CD4-positive, alpha-beta T cell treated with Interleukin-2 at 100 ng/mL for 4 hours (primary cell): Measurements from ENCODE around the gene CUL3.
"Not testable (repeated sequence)": the region's sequence is repeated elsewhere in the genome, so short reads cannot be mapped to it uniquely, and the experiment has no call there.

Source experiments
- DNase-seq: peaks from one replicate; pipeline ENCODE4 v3.0.0-alpha.2; 2020; ENCODE audit warnings: low spot score

Gene CUL3

DNA sequence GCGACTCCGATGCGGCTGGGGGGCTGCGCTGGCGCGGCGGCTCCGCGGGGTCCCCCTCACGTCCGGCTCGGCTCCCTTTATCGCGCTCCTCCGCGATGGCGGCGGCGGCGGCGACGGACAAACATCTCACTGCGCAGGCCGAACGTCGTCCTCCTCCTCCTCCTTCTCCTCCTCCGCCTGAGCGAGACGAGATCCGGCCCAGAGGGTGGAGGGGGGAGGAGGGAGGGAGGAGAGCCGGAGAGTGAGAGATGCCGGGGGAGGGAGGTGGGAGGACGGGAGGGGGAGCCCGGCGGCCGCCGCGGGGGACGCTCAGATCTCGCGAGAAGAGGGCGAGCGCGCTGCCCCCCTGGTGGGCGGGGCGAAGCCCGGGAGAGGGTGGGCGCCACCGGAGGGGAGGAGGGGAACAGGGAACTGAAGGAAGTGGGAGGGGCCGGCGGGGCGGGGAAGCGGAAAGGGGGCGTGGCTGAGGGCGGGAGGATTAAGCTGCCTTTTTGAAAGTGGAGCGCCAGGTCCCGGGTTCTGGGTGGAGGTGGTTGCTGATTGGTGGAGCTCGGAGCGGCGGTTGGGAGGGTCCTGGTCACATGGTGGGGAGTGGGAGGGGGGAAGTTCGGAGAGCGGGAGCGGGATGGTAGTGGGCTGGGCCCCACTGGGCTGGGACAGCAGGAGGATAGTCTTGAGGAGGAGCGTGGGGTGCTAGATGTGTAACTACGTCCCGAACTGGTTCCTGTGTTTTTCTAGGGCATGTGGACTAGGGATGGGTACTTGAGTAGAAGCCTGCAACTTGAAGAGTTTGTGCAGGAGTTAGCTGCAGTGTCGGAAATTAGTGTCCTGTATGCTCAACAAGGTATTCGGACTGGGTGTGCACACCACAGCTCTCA is at the start of gene CUL3:
Gene CUL3, minus strand, starts transcription at position 153 of the 878 bp plus-strand sequence. CDS start 354 bp downstream, outside the sequence.
- DNase-seq: peak; percentile 99

DNA sequence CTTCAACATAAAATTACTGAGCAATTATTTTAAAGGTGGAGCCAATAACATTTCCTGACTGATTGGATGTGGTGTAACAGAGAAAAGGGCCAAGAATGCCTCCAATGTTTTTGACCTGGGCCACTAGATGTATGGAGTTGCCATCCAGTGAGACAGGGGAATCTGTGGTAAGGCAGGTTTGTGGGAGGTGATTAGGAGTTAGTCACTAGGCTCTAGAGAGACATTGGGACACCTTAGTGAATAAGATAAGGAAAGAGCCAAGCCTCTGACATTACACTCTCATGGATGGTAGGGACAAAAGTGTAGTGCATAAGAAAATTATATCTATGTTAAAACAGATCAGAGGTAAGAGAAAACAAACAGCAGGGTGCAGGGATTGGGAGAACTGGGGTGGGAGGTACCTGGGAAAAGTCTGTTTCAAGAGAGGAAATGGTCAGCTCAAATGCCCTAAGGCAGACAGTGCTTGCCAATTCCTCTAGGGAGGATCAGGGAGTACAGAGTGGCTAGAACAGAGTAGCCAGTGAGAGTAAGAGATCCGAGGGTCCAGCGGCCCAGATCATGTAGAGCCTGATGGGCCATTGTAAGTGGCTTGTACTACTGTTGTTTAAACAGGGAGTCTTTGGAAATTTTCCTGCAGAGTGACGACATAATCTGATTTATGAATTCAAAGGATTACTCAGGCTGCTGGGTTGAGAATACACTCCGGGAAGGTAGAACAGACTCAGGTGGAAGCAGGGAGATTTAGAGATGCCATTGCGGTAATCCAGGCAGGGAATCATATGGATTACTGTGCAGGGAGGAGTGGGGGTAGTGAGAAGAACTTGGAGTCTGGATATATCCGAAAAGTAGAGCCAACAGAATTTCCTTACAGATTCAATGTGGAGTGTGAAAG is 45.7 kb upstream of the CUL3 start:
- no peak for DNase-seq

DNA sequence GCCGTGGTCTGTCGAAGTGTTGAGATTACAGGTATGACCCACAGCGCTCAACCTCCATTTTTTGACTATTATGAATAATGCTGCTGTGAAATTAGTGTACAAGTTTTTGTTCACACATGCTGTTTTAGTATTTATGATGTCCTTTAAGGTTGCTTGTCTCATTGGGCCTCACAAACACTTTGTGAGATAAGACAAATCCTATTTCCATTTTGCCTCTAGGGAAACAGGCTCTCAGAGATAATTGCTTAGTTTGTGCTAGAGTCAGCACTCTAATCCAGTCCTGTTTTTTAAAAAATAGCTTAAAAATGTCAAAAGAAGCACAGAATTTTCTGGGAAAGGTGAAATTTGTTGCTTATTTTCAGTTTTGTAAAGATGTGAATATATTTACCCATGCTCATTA is 43.3 kb upstream of the CUL3 start:
- no peak for DNase-seq

DNA sequence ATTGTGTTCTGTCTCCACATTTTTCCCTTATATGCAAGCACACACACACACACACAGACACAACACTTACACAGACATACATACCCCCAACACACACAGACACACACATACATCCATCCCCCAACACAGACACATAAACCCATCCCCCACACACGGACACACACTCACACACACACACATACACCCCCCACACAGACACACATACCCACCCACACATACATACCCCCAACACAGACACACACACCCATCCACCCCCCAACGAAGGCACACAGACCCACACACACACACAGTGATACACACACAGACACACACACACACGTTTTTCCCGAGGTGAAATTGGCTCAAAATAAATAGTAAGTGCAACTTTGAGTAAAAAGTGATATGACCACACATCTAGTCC is 41.6 kb upstream of the CUL3 start:
- no peak for DNase-seq

DNA sequence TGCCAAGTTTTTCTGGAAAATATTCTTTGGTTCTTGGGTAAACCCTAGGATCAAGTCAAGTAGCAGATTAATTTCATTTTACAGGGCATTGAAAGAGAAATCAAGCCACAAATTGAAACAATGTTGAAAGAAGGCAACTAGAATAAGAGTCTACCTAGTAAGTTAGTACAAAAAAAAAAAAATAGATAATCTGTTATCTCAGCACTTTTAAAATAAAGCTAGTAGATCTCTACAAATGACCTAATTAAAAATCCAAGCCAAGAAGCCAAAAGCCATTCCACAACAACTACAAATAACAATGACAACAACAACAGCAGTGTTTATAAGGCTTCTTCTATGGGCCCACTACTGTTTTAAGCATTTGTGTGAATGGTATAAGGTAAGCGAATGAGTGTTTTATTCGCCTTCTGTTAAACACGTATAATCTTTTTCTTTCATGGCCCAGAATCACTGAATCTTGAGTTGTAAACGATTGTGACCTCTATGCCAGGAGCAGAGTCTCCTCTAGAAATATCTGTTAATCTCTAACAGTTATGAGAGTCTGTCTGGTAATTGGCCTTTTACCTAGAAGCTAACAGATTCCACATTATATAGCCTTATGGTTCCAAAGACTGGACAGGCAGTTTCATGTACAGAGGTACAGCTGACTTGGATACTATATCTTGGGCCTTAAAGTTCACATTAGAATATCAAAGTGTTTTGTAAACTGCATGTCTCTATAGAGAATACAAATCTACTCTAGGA is 28.6 kb upstream of the CUL3 start:
- DNase-seq: no peak

DNA sequence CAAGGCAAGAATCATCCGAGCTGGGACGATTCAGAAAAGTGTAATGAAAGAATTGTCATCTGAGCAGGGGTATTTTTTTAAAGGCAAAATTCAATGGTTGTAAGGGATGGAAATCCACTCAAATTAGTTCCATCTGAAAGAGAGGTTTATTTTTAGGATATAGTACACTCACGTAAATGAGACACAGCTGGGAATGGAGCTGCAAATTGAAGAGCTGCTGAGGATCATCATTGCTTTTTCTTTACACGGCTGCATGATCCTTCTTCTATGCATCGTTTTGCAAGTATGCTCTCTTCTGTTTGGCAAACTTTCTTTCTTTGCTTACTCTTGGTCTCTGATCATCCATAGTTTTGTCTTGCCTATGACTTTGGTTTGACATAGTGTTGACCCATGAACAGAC is 27.4 kb upstream of the CUL3 start:
- no peak for DNase-seq

DNA sequence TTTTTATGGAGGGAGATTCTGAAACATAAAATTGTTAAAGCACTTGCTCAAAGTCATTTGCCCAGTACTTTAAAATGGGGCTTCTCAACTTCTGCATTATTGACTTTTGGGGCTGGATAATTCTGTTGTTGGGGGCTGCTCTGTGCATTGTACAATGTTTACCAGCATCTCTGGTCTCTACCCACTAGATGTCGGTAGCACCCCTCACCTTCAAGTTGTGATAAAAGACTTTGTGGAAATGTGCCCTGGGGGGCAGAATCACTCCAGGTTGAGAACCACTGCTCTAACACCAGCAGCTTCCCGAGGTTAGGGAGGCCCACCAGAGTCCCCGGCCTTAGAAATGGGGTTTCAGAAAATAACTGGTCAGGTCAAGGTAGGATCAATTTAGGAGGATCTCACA is 26.8 kb upstream of the CUL3 start:
- no peak for DNase-seq

DNA sequence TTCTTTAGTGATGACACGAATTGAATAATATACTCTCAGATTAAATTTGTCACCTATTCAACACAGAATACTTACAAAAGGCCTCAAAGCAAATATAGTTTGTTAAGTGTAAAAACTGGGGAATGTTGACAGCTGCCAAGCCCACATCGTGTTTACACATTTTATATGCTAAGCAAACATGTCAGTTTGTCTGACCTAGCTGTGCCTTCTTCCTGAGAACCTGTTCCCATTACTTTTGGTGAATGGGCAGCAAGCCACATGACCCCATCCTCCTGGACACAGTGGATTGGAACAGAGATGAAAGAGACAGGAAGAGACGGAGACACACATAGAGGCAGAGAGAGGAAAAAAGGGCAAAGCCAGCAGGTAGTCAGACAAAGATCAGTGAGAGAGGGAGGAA is 22.9 kb upstream of the CUL3 start:
- DNase-seq: no peak

DNA sequence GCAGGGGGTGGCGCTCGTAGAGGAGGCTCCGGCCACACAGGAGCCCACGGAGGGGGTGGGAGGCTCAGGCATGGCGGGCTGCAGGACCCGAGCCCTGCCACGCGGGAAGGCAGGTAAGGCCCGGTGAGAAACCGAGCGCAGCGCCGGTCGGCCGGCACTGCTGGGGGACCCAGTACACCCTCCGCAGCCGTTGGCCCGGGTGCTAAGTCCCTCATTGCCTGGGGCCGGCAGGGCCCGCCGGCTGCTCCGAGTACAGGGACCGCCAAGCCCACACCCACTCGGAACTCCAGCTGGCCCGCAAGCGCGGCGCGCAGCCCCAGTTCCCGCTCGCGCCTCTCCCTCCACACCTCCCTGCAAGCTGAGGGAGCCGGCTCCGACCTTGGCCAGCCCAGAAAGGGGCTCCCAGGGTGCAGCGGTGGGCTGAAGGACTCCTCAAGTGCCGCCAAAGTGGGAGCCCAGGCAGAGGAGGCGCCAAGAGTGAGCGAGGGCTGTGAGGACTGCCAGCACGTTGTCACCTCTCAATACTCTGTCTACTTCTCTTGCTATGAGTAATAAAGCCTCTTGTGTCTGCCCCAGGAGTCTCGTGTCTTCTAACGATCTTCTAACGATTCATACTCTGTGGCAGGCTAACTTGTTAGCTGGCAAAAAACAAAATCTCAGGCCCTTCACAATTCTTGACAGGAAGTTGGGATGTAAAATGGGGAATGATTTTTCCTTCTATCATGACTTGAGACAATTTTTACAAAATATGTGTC is 18.8 kb upstream of the CUL3 start:
- not testable (repeated sequence) for DNase-seq

DNA sequence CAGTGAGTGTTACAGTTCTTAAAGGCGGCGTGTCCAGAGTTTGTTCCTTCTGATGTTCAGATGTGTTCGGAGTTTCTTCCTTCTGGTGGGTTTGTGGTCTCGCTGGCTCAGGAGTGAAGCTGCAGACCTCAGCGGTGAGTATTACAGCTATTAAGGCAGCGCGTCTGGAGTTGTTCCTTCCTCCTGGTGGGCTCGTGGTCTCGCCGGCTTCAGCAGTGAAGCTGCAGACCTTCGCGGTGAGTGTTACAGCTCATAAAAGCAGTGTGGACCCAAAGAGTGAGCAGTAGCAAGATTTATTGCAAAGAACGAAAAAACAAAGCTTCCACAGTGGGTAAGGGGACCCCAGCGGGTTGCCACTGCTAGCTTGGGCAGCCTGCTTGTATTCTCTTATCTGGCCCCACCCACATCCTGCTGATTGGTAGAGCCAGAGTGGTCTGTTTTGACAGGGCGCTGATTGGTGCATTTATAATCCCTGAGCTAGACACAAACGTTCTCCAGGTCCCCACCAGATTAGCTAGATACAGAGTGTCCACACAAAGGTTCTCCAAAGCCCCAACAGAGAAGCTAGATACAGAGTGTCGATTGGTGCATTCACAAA is 17.7 kb upstream of the CUL3 start:
- DNase-seq: not testable (repeated sequence)

DNA sequence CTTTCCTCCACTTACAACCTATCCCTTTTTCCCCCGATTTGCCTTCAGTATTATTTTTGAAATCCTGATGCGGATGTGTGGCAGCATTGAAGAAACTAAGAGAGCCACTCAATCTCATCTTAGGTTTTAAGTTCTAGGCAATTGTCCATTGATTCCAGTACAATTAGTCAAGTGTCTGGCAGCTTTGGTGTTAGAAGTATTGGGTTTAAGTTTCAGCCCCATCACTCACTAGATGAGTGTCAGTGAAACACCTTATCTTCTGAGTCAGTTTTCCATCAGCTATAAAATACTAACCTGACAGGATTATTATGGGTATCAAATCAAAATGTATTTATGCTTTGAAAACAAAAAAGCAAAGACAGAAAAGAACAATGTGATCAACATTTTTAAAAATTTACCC is 16.8 kb upstream of the CUL3 start:
- no peak for DNase-seq

DNA sequence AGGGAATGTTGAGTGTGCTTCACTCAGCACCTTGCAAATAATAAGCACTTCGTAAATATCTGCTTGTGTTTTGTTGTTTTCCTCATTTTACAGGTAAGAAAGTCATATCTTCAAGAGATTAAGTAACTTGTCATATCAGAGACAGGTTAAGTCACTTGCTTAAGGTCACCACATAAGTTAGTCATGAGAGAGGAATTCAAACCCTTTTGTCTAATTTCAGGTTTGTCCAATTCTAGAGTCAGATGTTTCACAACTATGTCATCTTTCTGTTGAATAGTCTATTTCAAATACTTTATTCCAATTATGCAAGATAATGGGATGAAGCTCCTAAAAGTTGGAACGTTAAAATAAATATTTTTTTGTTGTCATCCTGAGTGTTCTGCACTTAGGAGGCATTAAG is 13.5 kb upstream of the CUL3 start:
- DNase-seq: no peak

DNA sequence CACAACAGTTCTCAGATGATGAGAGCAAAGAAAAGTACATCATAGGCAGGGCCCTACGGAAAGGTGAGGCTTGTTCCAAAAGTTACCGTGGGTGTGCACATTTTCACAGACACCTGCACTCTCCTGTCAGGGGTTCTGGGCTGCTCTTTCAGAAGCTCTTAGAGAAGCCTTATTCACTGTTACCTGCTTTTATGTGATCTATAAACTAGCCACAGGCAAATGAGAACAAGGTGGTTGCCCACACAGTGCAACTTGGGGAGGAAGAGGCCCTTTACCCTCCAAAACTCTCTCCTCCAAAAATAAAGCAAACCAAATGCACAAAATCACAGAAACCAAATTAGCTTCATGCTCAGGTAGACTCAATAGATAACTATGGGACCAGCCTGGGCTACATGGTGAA is 11.1 kb upstream of the CUL3 start:
- DNase-seq: no peak

DNA sequence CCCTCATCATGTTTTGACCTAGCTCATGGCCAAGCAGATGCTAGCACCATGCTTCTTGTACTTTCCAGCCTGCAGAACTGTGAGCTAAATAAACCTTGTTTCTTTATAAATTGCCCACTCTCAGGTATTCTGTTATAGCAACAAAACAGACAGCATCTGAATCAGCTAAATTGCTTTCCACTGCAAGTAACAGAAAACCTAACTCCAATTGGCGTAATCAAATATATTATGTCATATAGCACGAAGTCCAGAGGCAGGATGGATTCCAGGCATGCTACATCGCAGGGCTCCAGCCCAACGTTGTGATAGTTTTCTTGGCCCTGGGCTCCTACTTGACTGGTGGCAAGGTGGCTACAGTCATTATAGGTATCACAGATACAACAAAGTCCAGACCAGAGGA is 10.4 kb upstream of the CUL3 start:
- no peak for DNase-seq

DNA sequence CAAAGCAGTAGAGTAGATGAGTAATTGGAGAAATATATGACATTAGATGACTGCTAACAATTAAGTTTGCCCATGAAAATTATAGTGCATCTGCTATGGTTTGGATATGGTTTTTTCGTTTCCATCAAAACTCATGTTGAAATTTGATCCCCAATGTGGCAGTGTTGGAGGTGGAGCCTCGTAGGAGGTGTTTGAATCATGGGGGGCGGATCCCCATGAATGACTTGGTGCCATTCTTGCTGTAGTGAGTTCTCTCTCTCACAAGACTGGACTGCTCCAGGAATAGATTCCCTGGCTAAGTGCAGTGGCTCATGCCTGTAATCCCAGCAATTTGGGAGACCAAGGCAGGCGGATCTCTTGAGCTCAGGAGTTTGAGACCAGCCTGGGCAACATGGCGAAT is 9.7 kb upstream of the CUL3 start:
- no peak for DNase-seq

DNA sequence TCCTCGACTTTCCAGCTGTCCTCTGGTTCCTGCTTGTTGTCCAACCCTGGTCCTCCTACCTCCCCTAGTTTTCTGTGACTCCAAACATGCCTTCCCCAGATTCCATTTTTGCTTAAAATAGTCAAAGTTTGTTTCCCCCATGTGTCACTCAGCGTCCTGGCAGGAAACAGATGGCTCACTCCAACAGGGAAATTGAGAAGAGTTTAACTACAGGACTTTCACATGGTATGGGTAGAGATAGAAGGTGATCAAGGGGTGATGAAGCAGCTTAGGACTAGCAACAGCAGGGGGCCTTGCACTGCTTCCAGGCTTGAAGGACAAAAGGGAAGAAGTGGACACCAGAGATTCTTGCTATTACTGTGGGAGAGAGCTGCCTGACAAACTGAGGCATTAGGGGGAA is 6.1 kb upstream of the CUL3 start:
- no peak for DNase-seq

DNA sequence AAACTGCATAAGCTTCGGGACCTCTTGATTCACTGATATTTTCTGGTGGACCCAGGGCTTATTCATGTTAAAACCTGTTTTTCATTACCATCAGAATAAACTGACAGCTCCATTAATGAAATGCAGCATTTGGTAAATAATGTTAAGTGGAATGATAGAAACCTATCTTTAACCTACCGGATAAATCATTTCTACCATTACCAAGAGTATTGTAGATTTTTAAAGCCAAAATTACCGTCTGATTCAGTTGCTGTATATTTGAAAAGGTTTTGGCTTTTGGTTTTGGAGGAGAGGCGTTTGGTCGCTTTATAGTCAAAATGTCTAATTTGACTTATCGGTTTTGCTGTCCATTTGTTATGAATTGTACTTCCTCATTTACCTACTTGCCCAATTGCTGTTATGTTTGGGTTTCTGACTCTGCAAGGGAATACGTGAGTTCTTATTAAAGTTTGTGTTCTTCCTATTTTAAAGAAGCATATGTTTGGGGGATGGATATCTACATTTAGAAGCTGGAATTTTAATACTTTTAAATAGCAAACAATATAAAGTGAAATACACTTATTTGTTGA is 1.0 kb upstream of the CUL3 start:
- DNase-seq: no peak

DNA sequence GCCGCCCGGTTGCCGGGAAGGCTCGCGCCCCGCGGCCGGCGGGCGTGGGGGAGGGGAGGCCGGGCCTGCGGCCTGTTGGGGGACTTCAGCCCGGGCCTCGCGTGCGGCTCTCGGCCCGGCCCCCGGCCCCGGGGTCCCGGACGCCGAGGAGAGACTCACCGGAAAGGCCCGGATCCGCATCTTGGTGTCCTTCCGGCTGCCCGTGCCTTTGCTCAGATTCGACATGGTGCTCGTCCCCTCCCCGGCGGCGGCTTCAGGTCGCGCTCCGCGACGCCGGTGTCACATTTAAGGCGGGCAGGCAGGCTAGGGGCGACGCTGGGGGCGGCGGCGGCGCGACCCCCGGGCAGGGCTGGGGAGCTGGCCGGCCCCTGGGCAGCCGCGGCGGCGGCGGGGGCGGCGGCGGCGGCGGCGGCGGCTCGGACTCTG is 365 bp downstream of the CUL3 start:
- DNase-seq: peak; percentile 56

DNA sequence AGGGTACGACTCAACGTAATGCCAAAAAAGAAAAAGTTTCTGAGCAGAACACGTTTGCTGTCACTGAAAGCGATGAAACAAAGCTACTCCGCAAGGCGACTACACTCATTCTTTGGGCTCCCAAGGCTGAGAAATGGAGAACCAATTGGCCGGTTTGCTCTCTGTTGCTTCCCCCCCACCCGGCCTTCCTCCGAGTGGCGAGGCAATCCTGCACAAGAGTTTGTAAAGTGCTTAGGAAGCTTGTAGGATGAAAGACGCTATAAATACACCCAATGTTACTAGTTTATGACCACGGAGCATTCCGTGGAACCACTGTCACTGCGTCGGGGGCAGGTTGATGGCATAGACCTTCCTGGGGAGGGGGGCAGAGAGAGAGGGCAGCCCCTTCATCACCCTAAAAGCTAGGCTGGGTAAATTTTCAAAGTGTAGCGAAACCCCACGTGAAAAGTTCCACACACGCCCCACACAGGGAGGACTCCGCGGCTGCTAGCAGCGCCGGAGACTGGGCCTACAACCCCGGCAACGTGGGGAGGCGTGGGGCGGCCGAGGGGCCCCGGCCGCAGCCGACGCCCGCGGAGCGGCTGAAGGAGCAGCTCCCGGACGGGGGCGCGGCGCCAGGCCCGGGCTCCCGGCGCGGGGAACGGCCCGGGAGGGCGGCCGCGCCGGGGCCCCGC is 915 bp downstream of the CUL3 start:
- peak; percentile 19 for DNase-seq

DNA sequence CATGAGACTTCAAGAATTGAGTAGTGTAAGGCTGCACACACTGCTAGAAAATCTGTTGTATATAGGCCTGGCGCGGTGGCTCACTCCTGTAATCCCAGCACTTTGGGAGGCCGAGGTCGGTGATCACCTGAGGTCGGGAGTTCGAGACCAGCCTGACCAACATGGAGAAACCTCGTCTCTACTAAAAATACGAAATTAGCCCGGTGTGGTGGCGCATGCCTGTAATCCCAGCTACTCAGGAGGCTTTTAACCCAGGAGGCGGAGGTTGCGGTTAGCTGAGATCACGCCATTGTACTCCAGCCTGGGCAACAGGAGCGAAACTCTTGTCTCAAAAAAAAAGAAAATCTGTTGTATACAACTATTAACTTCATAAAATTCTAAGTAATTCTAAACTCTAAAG is 2.1 kb downstream of the CUL3 start:
- DNase-seq: not testable (repeated sequence)
